ENCODE data around the gene KLC3.
"Not testable (repeated sequence)": the region's sequence is repeated elsewhere in the genome, so short reads cannot be mapped to it uniquely, and the experiment has no call there.

The KLC3 gene

GRCh38 chr19:45340232-45340898 is at the start of gene KLC3:
Gene KLC3, plus strand, starts transcription at chr19:45340750. Its CDS starts 4,792 bp downstream, at chr19:45345542.
- DNase-seq (ENCODE audit: low read depth in 2 of 2): peak in 1 of 2 donors; percentile 20

DNA sequence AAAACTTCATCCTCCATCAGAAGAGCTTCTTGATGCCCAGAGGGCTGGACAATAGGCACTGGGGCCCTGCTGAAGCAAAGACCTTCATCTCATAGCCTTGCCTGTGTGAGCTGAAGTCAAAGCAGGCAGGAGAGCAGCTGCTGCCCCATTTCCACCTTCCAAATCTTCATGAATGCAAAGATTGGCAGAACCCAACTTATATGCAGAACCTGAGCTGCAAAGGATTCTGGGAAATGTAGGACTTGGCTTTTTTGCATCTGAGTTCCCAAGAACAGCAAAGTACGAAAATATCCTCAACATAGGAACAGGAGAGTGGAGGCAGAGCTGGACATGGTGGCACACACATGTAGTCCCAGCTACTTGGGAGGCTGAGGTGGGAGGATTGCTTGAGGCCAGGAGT is 48.7 kb upstream of the KLC3 start:
- no peak for DNase-seq (ENCODE audit: low read depth in 2 of 2)

DNA sequence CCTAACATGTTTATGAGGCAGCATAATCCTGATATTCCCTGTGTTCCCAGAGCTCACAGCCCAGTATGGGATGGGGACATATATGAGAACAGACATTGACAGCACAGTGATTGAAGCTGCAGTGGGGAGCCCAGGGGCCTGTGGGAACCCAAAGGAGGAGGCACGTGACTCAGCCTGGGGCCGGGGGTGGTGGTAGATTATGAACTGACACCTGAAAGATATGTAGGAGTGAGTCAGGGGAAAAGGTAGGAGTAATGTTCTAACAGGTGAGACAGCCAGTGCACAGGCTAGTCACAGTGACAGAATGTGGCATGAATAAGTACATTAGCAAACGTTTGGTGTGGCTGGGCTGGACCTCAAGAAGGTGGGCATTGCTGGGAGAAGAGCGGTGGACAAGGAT is 46.9 kb upstream of the KLC3 start:
- DNase-seq (ENCODE audit: low read depth in 2 of 2): peak in 1 of 2 donors; percentile 31

GRCh38 chr19:45294291-45295029 is 46.1 kb upstream of the KLC3 start:
- DNase-seq (ENCODE audit: low read depth in 2 of 2): no peak

GRCh38 chr19:45295873-45296272 is 44.7 kb upstream of the KLC3 start:
- DNase-seq (ENCODE audit: low read depth in 2 of 2): no peak

GRCh38 chr19:45296355-45296754 is 44.2 kb upstream of the KLC3 start:
- DNase-seq (ENCODE audit: low read depth in 2 of 2): no peak

GRCh38 chr19:45297674-45298073 is 42.9 kb upstream of the KLC3 start:
- DNase-seq (ENCODE audit: low read depth in 2 of 2): no peak

GRCh38 chr19:45298264-45298663 is 42.3 kb upstream of the KLC3 start:
- no peak for DNase-seq (ENCODE audit: low read depth in 2 of 2)

DNA sequence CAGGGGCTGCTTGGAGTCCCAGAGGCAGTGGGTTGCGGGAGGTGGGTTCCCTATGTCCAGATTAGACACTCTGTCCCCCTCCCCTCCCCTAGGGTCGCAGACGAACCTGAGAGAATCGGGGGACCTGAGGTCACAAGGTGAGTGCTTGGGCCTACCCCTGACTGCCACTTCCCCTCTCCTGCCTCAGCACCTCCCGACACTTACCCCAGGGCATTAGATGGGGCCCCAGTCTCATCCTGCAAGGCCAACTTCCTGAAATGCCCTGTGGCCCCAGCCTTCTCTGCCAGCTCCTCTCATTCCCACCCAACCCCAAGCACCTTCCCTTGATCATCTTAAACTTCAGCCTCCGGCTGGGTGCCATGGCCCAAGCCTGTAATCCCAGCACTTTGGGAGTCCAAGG is 40.8 kb upstream of the KLC3 start:
- no peak for DNase-seq (ENCODE audit: low read depth in 2 of 2)

DNA sequence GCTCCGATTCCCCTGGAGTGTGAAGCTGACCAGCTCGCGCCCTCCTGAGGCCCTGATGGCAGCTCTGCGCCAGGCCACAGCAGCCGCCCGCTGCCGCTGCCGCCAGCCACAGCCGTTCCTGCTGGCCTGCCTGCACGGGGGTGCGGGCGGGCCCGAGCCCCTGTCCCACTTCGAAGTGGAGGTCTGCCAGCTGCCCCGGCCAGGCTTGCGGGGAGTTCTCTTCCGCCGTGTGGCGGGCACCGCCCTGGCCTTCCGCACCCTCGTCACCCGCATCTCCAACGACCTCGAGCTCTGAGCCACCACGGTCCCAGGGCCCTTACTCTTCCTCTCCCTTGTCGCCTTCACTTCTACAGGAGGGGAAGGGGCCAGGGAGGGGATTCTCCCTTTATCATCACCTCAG is 38.1 kb upstream of the KLC3 start:
- DNase-seq (ENCODE audit: low read depth in 2 of 2): no peak

DNA sequence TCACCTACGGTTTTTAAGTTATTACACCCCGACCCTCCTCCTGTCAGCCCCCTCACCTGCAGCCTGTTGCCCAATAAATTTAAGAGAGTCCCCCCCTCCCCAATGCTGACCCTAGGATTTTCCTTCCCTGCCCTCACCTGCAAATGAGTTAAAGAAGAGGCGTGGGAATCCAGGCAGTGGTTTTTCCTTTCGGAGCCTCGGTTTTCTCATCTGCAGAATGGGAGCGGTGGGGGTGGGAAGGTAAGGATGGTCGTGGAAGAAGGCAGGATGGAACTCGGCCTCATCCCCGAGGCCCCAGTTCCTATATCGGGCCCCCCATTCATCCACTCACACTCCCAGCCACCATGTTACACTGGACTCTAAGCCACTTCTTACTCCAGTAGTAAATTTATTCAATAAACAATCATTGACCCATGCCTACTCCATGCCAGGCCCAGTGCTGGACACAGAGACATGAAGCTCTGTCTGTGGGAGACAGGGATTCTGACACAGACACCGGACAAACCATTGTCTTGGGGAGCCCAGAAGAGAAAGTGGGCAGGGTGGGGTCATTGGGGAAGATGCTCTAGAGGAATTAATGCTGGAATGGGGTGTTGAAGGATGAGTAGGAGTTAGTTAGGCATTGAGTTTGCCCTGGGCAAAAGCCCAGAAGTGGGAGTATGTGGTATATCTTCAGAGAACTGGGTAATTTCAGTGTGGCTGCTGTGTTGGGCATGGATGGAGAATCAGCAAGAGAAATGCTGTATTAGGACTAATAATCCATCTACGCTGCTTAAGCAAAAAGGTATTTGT is 37.1 kb upstream of the KLC3 start:
- DNase-seq (ENCODE audit: low read depth in 2 of 2): no peak

DNA sequence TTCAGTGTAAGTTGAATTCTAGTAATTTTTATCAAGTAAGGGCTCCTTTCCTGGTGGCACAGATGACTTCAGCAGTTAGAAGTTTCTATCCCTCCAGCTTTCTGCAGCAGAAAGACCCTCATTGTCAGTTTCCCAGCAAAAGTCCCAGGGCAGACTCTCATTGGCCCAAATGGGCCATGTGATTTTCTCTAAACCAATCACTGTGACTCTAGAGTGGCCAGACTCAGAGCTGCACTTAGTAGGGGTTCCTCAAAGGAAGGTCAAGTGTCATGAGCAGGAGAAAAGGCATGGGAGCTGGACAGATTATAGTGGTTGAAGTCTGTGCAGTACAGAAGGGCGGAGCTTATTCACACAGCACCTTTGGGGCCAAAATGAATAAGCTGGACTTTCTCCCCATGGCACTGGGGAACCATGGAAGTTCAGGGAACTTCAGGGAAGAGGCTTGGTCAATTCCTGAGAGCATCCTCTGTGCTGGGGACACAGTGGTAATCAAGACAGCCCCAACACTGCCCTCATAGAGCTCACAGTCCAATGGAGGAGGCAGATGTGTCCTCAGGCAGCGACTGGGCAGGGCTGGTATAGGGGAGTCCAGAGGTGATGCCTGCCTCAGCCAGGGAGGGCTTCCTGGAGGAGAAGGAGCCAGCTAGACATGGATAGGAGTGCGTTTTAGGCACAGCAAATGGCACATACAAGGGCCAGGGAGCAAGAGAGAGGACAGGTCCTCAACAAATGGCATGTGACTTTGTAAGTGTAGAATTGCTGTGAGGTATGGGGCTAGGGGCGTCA is 36.2 kb upstream of the KLC3 start:
- no peak for DNase-seq (ENCODE audit: low read depth in 2 of 2)

GRCh38 chr19:45305007-45305406 is 35.5 kb upstream of the KLC3 start:
- no peak for DNase-seq (ENCODE audit: low read depth in 2 of 2)

DNA sequence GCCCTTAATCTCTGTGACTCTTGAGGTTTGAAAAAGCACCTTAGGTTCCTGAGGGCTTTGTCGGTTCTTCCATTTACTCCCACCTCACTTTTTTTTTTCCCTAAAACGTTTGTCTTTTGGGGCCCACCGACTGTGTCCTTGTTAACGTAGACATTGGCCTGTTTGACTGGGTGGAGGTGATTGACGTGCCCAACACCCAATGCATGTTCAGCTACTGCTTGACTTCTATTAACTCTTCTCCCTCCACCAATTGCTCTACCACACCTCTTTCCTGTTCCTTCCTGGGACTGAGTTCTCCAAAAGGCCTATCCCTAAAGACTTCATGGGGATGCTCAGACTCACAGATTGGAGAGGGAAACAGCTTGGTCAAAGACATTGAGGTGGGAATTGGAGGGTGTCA is 35.1 kb upstream of the KLC3 start:
- no peak for DNase-seq (ENCODE audit: low read depth in 2 of 2)

DNA sequence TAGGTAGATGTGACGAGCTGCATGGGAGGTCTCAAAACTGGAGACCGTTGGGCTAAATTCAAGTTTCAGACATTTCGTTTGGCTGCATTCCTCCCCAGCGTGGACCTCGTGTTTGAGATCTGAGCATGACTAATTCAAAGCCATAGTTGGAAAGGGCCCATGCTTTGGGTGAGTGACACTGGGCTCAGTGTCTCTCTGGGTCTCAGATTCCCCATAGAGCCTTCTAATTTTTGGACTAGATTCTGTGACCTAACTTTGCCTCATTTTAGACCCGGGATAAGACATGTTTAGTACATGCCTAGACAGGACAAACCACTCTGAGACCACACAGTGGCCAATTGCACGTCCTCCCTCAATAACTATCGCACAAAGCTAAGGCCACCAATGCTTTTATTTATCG is 34.5 kb upstream of the KLC3 start:
- no peak for DNase-seq (ENCODE audit: low read depth in 2 of 2)

DNA sequence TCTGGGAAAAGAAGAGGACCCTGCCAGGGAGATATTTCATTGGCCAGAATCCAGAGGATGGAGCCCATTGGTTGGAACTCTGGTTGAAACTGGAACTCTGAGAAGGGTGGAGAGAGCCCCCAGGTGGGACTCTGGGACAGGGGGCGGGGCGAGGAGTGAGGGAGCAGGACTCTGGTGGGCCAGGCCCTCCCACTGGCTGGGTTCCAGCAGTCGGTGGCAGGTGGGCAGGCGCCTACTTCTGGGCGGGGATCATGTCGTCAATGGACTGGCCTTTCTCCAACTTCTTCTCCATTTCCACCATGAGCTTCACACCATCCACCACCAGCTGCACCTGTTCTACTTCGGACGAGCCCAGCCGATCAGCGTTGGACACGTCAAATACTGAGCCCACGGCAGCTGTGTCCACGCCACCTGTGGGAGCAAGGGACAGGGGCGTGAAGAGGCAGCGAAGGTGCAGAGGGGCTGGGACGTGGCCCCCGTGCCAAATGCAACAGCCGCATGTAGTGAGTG is 34.0 kb upstream of the KLC3 start:
- no peak for DNase-seq (ENCODE audit: low read depth in 2 of 2)

GRCh38 chr19:45307361-45307760 is 33.2 kb upstream of the KLC3 start:
- DNase-seq (ENCODE audit: low read depth in 2 of 2): no peak

- DNase-seq (ENCODE audit: low read depth in 2 of 2): not testable (repeated sequence)
These were observed 31.2 kb upstream of the KLC3 start for GRCh38 chr19:45309322-45309721.

DNA sequence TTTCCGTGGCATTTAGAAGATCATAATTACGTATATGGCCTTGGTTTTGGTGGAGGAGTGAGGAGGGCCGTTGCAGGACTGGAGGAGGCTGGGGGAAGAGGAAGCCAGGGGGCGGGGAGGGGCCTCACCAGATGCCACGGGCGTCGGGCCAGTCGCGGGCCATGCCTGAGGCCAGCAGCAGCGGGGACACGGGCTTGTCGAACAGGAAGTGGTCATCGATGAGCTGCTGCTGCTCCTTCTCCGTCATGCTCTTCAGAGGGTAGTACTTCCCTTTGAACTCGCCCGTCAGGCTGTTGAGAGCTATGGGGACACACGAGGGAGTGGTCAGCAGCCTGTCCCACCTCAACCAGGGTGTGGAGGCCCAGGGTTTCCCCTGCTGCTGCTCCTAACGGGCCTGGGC is 28.9 kb upstream of the KLC3 start:
- DNase-seq (ENCODE audit: low read depth in 2 of 2): no peak

DNA sequence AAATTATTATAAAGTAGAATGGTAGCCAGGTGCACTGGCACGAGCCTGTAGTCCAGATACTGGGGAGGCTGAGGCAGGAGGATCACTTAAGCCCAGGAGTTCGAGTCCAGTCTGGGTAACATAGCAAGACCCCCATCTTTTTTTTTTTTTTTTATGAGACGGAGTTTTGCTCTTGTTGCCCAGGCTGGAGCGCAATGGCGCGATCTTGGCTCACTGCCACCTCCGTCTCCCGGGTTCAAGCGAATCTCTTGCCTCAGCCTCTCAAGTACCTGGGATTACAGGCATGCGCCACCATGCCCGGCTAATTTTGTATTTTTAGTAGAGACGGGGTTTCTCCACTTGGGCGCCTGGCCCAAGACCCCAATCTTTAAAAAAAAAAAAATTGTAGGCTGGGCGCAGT is 28.3 kb upstream of the KLC3 start:
- not testable (repeated sequence) for DNase-seq (ENCODE audit: low read depth in 2 of 2)

DNA sequence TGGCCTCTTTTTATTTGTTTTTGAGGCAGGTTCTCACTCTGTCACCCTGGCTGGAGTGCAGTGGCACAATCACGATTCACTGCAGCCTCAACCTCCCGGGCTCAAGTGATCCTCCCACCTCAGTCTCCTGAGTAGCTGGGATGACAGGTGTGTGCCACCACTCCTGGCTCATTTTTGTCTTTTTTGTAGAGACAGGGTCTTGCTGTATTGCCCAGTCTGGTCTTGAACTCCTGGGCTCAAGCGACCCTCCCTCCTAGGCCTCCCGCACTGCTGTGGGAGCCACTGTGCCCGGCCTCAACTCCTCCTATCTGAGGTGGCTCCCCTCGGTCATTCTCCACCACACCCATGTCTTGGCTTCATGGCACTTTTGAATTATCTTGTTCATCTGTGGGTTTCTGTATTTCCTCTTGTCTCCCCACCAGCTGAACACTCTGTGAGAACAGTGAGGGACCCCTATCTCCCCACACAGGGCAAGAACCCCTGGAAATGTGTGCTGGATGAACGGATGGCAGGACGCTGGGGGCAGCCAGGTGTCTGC is 25.8 kb upstream of the KLC3 start:
- no peak for DNase-seq (ENCODE audit: low read depth in 2 of 2)

All from stimulated activated CD8-positive, alpha-beta memory T cell treated with anti-CD3 and anti-CD28 coated beads, Interleukin-2, amount 100 ng/mL, for 48 hours (primary cell).